Bronchus fibroblast of lung (primary cell): ENCODE measurements around the gene PTPN22. TPM values are rescaled to one million over a fixed set of nuclear protein-coding genes. Genes with fewer than 3 reads are reported as not detected.

Source experiments
- total RNA-seq: library from RNA; depleted of rRNA; stranded (reverse); fragments of >200 nt; gene quantifications from 2 replicates; pipeline ENCODE4 v1.2.3, GENCODE V29; 2015

The PTPN22 gene
- 0.45 and 0.84 TPM in 2 replicates for total RNA-seq

GRCh38 chr1:113871597-113872113 lies at the start of gene PTPN22:
Gene PTPN22, minus strand, starts transcription at chr1:113871712.

DNA sequence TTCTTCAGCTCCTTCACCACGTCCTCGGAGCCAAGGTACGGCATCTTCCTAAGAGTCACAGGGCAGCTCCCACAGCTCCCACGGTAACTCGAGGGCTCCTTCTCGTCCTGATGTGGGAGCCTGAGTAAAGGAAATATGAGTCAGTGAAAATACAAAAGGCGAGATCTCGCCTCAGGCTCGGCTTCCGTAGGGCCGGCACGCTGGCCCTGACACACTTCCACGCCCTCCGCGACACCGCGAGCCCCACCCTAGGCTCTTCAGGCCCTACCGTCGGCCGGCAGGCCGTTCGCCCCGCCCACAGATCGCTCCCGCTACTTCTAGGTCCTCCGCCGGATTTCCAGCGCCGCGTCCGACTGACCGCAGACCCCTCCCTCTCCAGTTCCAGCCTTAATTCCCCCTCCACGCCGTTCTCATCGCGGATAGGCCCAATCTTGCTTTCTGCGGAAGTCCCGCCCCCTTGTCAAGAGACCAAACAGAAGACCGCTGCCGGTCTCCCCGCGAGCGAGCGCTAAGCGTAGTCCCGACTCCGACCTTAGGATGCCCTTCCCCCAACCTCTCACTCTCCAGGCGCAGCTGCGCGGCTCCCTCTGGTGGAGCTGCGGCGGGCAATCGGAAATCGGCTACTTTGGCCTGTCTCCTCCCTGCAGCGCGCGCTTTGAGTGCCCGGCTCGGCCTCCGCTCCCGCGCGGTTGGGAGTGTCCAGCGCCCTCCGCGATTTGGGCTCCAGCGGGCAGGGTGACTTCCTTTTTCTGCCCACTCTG lies 33.3 kb upstream of the PTPN22 start, which contains the start of the genes AP4B1 and DCLRE1B:
TSS of gene AP4B1 (minus strand) at position 126 of the 761 bp plus-strand sequence. CDS start at position 44, 82 bp downstream.
TSS of gene DCLRE1B (plus strand) at position 653 of the 761 bp plus-strand sequence. CDS start 261 bp downstream, outside the sequence.

GRCh38 chr1:113887402-113888175 lies 16.1 kb upstream of the PTPN22 start, which contains the start of gene BCL2L15:
Gene BCL2L15, minus strand, starts transcription at chr1:113887581. Its CDS starts 206 bp downstream, at chr1:113887375.

DNA sequence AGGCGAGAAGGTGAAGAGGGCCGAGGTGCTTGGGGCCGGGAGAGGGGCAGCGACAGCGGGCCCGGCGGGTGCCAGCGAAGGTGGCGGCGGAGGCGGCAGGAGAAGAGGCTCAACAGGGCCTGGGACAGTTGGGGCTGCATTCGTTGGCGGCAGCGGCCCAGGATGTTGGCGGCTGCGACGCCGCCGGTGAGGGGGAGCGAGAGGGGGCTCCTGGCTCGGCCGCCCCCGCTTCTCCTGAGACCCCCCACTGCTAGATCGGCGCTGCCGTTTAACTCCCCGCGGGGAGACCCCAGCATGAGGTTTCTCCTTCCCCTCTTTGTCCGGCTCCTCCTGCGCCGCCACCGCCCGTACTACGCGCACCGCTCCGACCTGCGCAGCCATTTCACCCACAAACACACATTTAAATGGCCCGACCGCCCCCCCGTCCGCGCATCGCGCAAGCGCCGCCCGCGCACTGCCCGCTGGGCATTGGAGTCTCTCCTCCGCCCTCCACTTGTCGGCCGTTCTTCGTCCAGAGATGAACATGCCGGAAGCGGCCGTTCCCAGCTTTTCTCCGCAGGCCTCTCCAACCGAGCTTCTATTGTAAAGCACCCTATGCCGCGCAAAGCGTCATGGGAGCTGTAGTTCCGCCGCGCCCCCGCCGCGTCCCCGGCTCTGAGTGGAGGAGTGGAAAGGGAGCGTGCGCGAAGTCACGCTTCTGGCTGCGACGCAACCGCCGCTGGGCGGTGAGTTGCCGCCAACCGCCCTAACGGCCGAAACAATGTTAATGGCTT lies 59.4 kb downstream of the PTPN22 start, which contains the start of gene RSBN1:
TSS of gene RSBN1 (minus strand) at position 589 of the 773 bp plus-strand sequence. CDS start at position 525, 64 bp downstream.

Other genes with a start within 250 kb of the PTPN22 start
- gene PHTF1, start 112.2 kb downstream of the PTPN22 start, total RNA-seq: 22.7 and 24.8 TPM in 2 replicates
- gene RSBN1, start 59.2 kb downstream of the PTPN22 start, total RNA-seq: 5.6 and 7.4 TPM in 2 replicates
- not detected in 2 replicates for gene BCL2L15, start 15.9 kb upstream of the PTPN22 start, total RNA-seq
- 16.5 and 19.7 TPM in 2 replicates for gene AP4B1, start 33.1 kb upstream of the PTPN22 start, total RNA-seq
- gene DCLRE1B, start 33.6 kb upstream of the PTPN22 start, total RNA-seq: 8.6 and 11.3 TPM in 2 replicates
- gene HIPK1, start 57.6 kb upstream of the PTPN22 start, total RNA-seq: 13.1 and 13.4 TPM in 2 replicates
- 48.1 and 48.5 TPM in 2 replicates for gene OLFML3, start 107.8 kb upstream of the PTPN22 start, total RNA-seq